GM23248 (cell line): ENCODE measurements around the gene BCAP31.

Experiments used
- EZH2 ChIP-seq: fragments of 200-600 bp; sonication (generic); IDR thresholded peaks from 2 replicates; pipeline ENCODE4 v1.6.1; 2018; ENCODE audit warnings: antibody characterized with exemption, mild to moderate bottlenecking; ENCODE audit not compliant: insufficient read depth, poor library complexity, severe bottlenecking
- EZH2phosphoT487 ChIP-seq: fragments of 200-600 bp; sonication (generic); IDR thresholded peaks from 2 replicates; pipeline ENCODE4 v1.6.1; 2018; ENCODE audit warnings: antibody characterized with exemption, moderate library complexity, mild to moderate bottlenecking, low read depth; ENCODE audit not compliant: insufficient read depth

DNA sequence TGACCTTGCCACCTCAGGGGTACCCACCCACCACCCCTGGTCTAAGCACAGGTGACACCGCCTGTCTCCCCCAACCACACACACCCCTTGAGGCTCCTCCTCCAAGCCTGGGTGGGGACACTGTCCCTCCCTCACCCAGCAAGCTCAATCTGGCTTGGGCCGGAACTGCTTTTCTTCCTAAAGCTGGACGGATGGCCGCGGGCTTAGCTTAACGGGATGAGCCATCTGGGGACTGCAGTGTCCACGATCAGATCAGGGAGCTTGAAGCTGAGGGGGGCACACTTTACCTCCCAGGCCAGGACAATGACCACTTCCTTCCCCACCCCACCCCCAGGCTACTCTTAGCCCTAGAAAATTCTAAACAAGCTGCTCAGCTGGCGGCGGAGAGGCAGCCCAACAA, 37.5 kb downstream of the BCAP31 start:
- TF ChIP-seq EZH2, result no peak
- no peak for TF ChIP-seq EZH2phosphoT487
